Vagina (tissue), 2 donors: ENCODE measurements around the gene NDST1. TPM values are rescaled to one million over a fixed set of nuclear protein-coding genes. Genes with fewer than 3 reads are reported as not detected.

Experiments
- DNase-seq, 2 donors: peaks; one replicate each; pipeline ENCODE4 v3.0.0-alpha.2; 2017; ENCODE audit errors: extremely low spot score in 2 of 2
- H3K27ac ChIP-seq: fragments of 200-600 bp; sonication (generic); one replicate; pipeline ENCODE4 v1.5.1; 2019
- H3K27me3 ChIP-seq: fragments of 200-600 bp; sonication (generic); one replicate; pipeline ENCODE4 v1.5.1; 2019
- H3K36me3 ChIP-seq, 2 donors: fragments of 200-600 bp; sonication (generic); one replicate each; pipeline ENCODE4 v1.5.1; 2017 to 2019
- H3K4me1 ChIP-seq: fragments of 200-600 bp; sonication (generic); one replicate; pipeline ENCODE4 v1.5.1; 2019
- H3K4me3 ChIP-seq, 2 donors: fragments of 200-600 bp; sonication (generic); 1 replicate in 1 of 2; 2 replicates in 1 of 2; pipeline ENCODE4 v1.5.1; 2016 to 2019
- H3K9me3 ChIP-seq: fragments of 200-600 bp; sonication (generic); one replicate; pipeline ENCODE4 v1.5.1; 2019
- POLR2A ChIP-seq, 2 donors: fragments of 450-650 bp; IDR thresholded peaks; one replicate each; pipeline ENCODE4 v1.6.1; 2017; ENCODE audit warnings: antibody characterized with exemption in 2 of 2, mild to moderate bottlenecking in 2 of 2, moderate library complexity in 2 of 2
- POLR2AphosphoS5 ChIP-seq, 2 donors: sonication (generic); formaldehyde crosslinking; IDR thresholded peaks; one replicate each; pipeline ENCODE4 v1.9.0; 2017; ENCODE audit warnings: antibody characterized with exemption in 2 of 2, mild to moderate bottlenecking in 2 of 2, low read depth in 1 of 2; ENCODE audit not compliant: insufficient read depth in 1 of 2
- intact Hi-C: fragments of 100-400 bp; cut with DNase I; formaldehyde crosslinking; loops from one replicate; pipeline ENCODE4 v1.15.1; 2023
- total RNA-seq: library from RNA; depleted of rRNA; stranded (reverse); fragments of >200 nt; gene quantifications from one replicate; pipeline ENCODE4 v1.2.3, GENCODE V29; 2016
- TF ChIP-seq, protein P1 (sequence below), 3 experiments: fragments of 450-650 bp in 2 of 3; fragments of 200-600 bp in 1 of 3; sonication (generic) in 1 of 3; IDR thresholded peaks; one replicate each; pipeline ENCODE4 v1.5.1; 2017 to 2019; ENCODE audit warnings: antibody characterized with exemption in 3 of 3, mild to moderate bottlenecking in 2 of 3, moderate library complexity in 2 of 3

Gene NDST1
- total RNA-seq, 1 donor from 2014 or later: 73.9 TPM

DNA sequence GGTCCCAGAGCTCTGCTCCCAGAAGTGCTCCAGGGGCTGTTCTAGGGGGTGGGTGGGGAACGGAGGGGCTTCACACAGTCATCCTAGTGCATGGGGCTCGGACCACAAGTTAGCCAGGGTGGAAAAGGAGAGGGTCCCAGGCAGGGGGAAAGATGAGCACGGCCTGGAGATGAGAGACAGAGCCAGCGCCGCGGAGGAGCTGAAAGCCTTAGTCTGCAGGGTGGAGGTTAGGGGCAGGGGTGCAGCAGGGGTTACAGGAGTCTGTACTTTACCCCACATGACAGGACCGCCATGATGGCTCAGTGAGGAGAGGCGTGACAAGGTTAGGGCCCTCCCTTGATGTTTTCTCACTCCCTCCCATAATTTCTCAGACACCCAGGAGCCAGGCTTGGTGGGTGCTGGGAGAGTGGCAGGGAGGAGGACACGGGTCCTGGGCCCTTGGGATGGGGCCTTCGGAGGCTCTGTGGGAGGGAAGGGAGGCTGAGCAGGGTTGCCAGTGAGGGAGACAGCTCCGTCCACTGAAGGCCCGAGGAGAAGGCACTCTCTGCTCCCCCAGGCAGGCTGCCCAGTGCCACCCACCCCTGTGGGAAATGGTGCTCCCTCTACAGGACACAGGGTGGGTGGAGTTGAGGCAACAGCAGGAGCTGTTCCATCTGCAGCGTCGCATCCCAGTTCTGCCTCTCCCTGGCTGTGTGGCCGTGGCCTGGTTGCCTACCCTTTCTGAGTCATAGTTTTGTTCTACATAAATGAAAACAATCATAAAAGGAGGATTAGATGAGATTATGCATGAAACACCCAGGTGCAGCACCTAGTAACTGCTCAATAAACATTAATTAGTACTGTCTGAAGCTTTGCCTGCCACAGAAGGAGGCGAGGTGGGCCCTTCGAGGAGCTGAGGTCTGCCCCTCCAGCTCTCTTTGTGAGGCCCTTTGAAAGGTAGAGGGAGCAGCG, 66.2 kb downstream of the NDST1 start:
- Histone ChIP-seq H3K27ac (no peak overlapping the region), H3K36me3 (no peaks in the 10 kb centered on the region), H3K9me3 (no peaks in the 10 kb centered on the region), H3K4me3 (no peak overlapping the region), H3K4me1 (no peaks in the 10 kb centered on the region), H3K27me3 (no peaks in the 10 kb centered on the region)
- TF ChIP-seq POLR2AphosphoS5 (IDR thresholded peaks at IDR 0.05; ENCODE audit: insufficient read depth in 1 of 2, low read depth in 1 of 2): no peak
- TF ChIP-seq, protein P1, sequence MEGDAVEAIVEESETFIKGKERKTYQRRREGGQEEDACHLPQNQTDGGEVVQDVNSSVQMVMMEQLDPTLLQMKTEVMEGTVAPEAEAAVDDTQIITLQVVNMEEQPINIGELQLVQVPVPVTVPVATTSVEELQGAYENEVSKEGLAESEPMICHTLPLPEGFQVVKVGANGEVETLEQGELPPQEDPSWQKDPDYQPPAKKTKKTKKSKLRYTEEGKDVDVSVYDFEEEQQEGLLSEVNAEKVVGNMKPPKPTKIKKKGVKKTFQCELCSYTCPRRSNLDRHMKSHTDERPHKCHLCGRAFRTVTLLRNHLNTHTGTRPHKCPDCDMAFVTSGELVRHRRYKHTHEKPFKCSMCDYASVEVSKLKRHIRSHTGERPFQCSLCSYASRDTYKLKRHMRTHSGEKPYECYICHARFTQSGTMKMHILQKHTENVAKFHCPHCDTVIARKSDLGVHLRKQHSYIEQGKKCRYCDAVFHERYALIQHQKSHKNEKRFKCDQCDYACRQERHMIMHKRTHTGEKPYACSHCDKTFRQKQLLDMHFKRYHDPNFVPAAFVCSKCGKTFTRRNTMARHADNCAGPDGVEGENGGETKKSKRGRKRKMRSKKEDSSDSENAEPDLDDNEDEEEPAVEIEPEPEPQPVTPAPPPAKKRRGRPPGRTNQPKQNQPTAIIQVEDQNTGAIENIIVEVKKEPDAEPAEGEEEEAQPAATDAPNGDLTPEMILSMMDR (IDR thresholded peaks at IDR 0.05): no peak
- TF ChIP-seq POLR2A (IDR thresholded peaks at IDR 0.05): no peak
- DNase-seq: no peak
- intact Hi-C loops: no loop called here

DNA sequence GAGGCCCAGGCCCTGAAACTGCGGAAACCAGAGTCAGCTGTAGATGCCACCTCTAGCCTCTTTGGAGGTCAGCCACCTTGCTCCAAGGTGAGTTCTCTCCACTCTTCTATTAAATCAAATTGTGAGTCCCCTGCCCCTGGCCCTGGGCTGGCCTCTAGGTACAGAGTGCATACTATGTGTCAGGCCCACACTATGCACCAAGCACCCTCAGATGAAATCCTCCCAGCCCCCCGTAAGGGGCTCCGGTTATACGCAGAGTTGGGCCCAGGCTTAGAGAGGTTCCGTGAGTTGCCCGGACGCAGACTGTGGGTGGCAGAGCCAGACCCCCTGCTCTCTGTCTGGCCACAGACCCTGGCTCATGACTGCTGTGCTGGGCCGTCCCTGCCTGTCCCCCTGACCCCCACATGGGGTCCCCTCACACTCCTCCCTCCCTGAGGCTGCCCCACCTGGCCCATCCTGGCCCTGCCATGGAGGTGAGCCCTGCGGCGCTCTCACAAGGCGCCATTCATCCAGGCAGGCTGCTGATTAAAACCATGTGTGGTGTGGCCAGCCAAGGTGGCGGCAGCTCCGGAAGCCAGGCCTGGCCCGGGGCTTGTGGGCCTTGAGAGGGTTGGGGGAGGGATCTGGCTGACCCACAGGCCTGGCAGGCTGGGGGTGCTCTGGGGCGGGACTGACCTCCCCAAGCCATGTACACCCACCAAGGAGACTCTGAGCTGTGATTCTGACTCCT, 67.1 kb downstream of the NDST1 start:
- H3K36me3 ChIP-seq: no peaks in the 10 kb centered on the region
- H3K4me1 ChIP-seq: no peaks in the 10 kb centered on the region
- TF ChIP-seq POLR2A (IDR thresholded peaks at IDR 0.05): no peak
- H3K27ac ChIP-seq: no peak overlapping the region
- intact Hi-C loops: no loop called here
- no peaks in the 10 kb centered on the region for H3K9me3 ChIP-seq
- H3K4me3 ChIP-seq: no peak overlapping the region
- DNase-seq: no peak
- H3K27me3 ChIP-seq: no peaks in the 10 kb centered on the region

DNA sequence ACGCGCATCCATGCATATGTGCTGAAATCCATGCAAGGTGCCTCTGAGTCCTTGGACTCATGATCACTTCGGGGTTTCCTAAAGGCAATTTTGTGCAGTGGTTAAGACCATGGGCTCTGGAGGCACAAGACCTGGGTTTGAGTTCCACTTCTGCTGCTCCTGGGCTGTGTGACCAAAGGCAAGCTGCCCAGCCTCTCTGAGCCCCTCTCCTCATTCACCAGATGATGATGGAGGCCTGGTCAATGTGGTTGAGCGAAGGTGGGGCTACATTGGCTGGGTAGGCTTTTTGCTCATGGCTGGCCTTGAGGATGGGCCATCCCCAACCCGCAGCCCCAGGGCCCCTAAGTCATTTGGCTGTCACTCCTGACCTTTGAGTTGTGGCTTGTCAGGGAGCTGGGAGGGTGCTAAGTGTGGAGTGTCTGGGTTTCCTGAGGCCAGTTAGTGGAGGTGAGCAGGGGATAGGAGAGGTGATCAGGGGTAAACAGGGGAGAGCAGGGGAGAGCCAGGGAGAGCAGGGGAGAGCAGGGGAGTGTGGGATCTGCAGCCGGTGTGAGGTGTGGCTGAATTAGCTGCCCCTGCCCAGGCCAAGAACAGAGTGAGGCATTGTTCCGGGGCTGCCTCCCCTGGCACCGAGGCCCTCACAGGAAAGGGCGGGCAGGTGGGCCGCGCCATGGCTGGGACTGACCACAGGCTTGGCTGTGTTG, 68.0 kb downstream of the NDST1 start:
- Histone ChIP-seq H3K9me3 (no peaks in the 10 kb centered on the region), H3K4me1 (no peaks in the 10 kb centered on the region), H3K4me3 (no peak overlapping the region), H3K27ac (no peak overlapping the region), H3K27me3 (no peaks in the 10 kb centered on the region), H3K36me3 (no peaks in the 10 kb centered on the region)
- no peak for DNase-seq
- intact Hi-C loops: no loop called here
- TF ChIP-seq, protein P1 (IDR thresholded peaks at IDR 0.05): no peak
- TF ChIP-seq POLR2A (IDR thresholded peaks at IDR 0.05) (no peak), POLR2AphosphoS5 (IDR thresholded peaks at IDR 0.05; ENCODE audit: insufficient read depth in 1 of 2, low read depth in 1 of 2) (no peak)

DNA sequence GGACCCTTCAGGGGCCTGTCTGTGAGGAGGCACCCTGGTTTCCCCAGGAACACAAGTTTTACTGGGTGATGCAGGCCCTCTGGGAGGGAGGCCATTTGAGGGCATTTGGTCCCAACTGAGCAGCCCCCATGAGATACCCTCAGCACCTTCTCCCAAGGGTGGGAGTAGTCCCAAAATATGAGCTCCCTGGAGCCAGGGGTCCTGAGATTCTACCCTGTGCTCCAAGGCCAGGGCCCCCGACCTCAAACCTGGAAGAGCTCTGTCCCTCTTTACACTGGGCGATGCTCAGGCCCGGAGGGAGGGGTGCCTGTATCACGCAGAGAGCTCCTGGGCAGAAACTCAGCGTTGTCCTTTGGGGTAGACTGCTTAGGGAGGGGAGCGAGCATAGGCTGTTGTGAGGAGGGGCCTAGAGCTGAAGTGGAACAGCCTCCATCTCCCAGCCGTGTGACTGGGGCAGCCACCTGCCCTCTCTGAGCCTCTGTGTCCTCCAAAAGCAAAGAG, 68.6 kb downstream of the NDST1 start:
- no peaks in the 10 kb centered on the region for H3K27me3 ChIP-seq
- intact Hi-C loops: no loop called here
- no peak overlapping the region for H3K4me3 ChIP-seq
- H3K36me3 ChIP-seq: no peaks in the 10 kb centered on the region
- no peaks in the 10 kb centered on the region for H3K9me3 ChIP-seq
- H3K27ac ChIP-seq: no peak overlapping the region
- no peak for DNase-seq
- no peaks in the 10 kb centered on the region for H3K4me1 ChIP-seq
- TF ChIP-seq, protein P1 (IDR thresholded peaks at IDR 0.05): no peak
- TF ChIP-seq POLR2A (IDR thresholded peaks at IDR 0.05) (no peak), POLR2AphosphoS5 (IDR thresholded peaks at IDR 0.05; ENCODE audit: insufficient read depth in 1 of 2, low read depth in 1 of 2) (no peak)
